PC-9 (cell line): ENCODE measurements around the gene ITGB1BP2. TPM values are rescaled to one million over a fixed set of nuclear protein-coding genes. Genes with fewer than 3 reads are reported as not detected.
"Not testable (repeated sequence)": the region's sequence is repeated elsewhere in the genome, so short reads cannot be mapped to it uniquely, and the experiment has no call there.

Experiments used
- BruUV-seq: library from RNA; stranded (reverse); fragments of 400-500 nt; replicated peaks from 2 replicates; lab custom pipeline; 2021; lab: Mats Ljungman, UMichigan
- CTCF ChIA-PET: fragments of 300-600 bp; sonication (Branson Sonifier 250); formaldehyde crosslinking; loops from one replicate; lab custom pipeline; 2022; ENCODE audit warnings: antibody characterized with exemption; lab: Charles Lee
- POLR2A ChIA-PET: fragments of 300-600 bp; sonication (Branson Sonifier 250); formaldehyde crosslinking; loops from one replicate; lab custom pipeline; 2022; ENCODE audit warnings: antibody characterized with exemption; ENCODE audit not compliant: unreplicated experiment; lab: Charles Lee
- DNase-seq, 2 experiments: peaks; one replicate each; pipeline versions ENCODE4 v3.0.0 to v3.0.0-alpha.2; 2015 to 2022; ENCODE audit warnings: mixed read lengths in 1 of 2
- H2AFZ ChIP-seq: fragments of 200-600 bp; sonication (generic); 2 replicates; pipeline ENCODE4 v1.8.1; 2017; ENCODE audit warnings: antibody characterized with exemption
- H3F3A ChIP-seq: fragments of 200-600 bp; sonication (generic); 2 replicates; pipeline ENCODE4 v1.8.1; 2017; ENCODE audit warnings: antibody characterized with exemption, mild to moderate bottlenecking, low read depth; ENCODE audit not compliant: insufficient read depth
- H3K27ac ChIP-seq: fragments of 200-600 bp; sonication (generic); 2 replicates; pipeline ENCODE4 v1.6.1; 2016; ENCODE audit warnings: mixed run types
- H3K27me3 ChIP-seq: fragments of 200-600 bp; sonication (generic); 2 replicates; pipeline ENCODE4 v1.6.1; 2016; ENCODE audit warnings: low read depth, mixed run types; ENCODE audit not compliant: insufficient read depth
- H3K36me3 ChIP-seq: fragments of 200-600 bp; sonication (generic); 2 replicates; pipeline ENCODE4 v1.6.1; 2016; ENCODE audit warnings: low read depth, mixed run types
- H3K4me1 ChIP-seq: fragments of 200-600 bp; sonication (generic); replicated peaks from 2 replicates; pipeline ENCODE4 v1.6.1; 2016; ENCODE audit warnings: mixed run types; ENCODE audit not compliant: insufficient read depth
- H3K4me2 ChIP-seq: fragments of 200-600 bp; sonication (generic); 2 replicates; pipeline ENCODE4 v1.6.1; 2017; ENCODE audit warnings: mixed run types
- H3K4me3 ChIP-seq: fragments of 200-600 bp; sonication (generic); 2 replicates; pipeline ENCODE4 v1.6.1; 2016; ENCODE audit warnings: mixed run types
- H3K79me2 ChIP-seq: fragments of 200-600 bp; sonication (generic); 2 replicates; pipeline ENCODE4 v1.6.1; 2017; ENCODE audit warnings: low read depth, mixed run types
- H3K9me2 ChIP-seq: fragments of 200-600 bp; sonication (generic); 2 replicates; pipeline ENCODE4 v1.8.1; 2017; ENCODE audit warnings: mild to moderate bottlenecking; ENCODE audit not compliant: insufficient read depth
- H3K9me3 ChIP-seq: fragments of 200-600 bp; sonication (generic); 2 replicates; pipeline ENCODE4 v1.8.1; 2016; ENCODE audit warnings: low read depth; ENCODE audit not compliant: insufficient read depth
- H4K20me1 ChIP-seq: fragments of 200-600 bp; sonication (generic); 2 replicates; pipeline ENCODE4 v1.8.1; 2017; ENCODE audit not compliant: insufficient read depth
- CTCF ChIP-seq: fragments of 200-600 bp; sonication (generic); conservative IDR thresholded peaks from 2 replicates; pipeline ENCODE4 v1.6.1; 2017; ENCODE audit warnings: mixed run types, antibody characterized with exemption, mild to moderate bottlenecking, moderate library complexity
- EZH2 ChIP-seq: fragments of 200-600 bp; sonication (generic); IDR thresholded peaks from 2 replicates; pipeline ENCODE4 v1.8.0; 2017; ENCODE audit warnings: antibody characterized with exemption, low read depth
- intact Hi-C: fragments of 100-400 bp; cut with micrococcal nuclease; formaldehyde crosslinking; loops from one replicate; pipeline ENCODE4 v1.10.0; 2022; ENCODE audit not compliant: unreplicated experiment
- total RNA-seq: library from RNA; stranded (reverse); gene quantifications from 2 replicates; pipeline ENCODE4 v1.2.3, GENCODE V29; 2021

ITGB1BP2 gene
- total RNA-seq, 1 experiment from 2014 or later: 5.4 TPM

- Histone ChIP-seq H3F3A (peaks cover 9% of the 10 kb centered on the region; the same call in 1 of the 2 replicates), H3K9me3 (no peaks in the 10 kb centered on the region), H3K79me2 (peaks cover 28% of the 10 kb centered on the region), H3K27me3 (no peaks in the 10 kb centered on the region), H2AFZ (no peak overlapping the region), H3K27ac (no peak overlapping the region), H3K4me2 (no peak overlapping the region), H3K9me2 (no peaks in the 10 kb centered on the region), H3K4me1 (no peaks in the 10 kb centered on the region), H3K36me3 (peaks cover 39% of the 10 kb centered on the region), H4K20me1 (peaks cover 34% of the 10 kb centered on the region), H3K4me3 (no peak overlapping the region)
- TF ChIP-seq EZH2: no peak
- ChIA-PET CTCF (no interaction called here), POLR2A (no interaction called here)
- no peak for DNase-seq
- BruUV-seq: no TSS peak
- intact Hi-C loops: no loop called here
These were observed 8.7 kb upstream of the ITGB1BP2 start for GRCh38 chrX:71292669-71293365.

GRCh38 chrX:71296806-71297205, 4.7 kb upstream of the ITGB1BP2 start:
- Histone ChIP-seq H4K20me1 (peaks cover 7% of the 10 kb centered on the region; the same call in 1 of the 2 replicates), H3K9me3 (no peaks in the 10 kb centered on the region), H3K27ac (no peak overlapping the region), H3K79me2 (no peaks in the 10 kb centered on the region; the same call in 1 of the 2 replicates), H2AFZ (no peak overlapping the region), H3F3A (peaks cover 36% of the 10 kb centered on the region; the same call in 1 of the 2 replicates), H3K9me2 (no peaks in the 10 kb centered on the region), H3K4me2 (no peak overlapping the region), H3K4me1 (no peaks in the 10 kb centered on the region), H3K27me3 (no peaks in the 10 kb centered on the region), H3K36me3 (peaks cover 26% of the 10 kb centered on the region; the same call in 1 of the 2 replicates), H3K4me3 (no peak overlapping the region)
- CTCF ChIA-PET: interaction anchor here (0.6 kb wide), 1 partner anchor 252 kb away, joined by 6 read pairs; no protein-coding TSS in a partner anchor
- no peak for DNase-seq
- no TSS peak for BruUV-seq
- TF ChIP-seq EZH2 (no peak), CTCF (no peak)
- POLR2A ChIA-PET: no interaction called here
- intact Hi-C loops: no loop called here

- ChIA-PET CTCF (no interaction called here), POLR2A (no interaction called here)
- no peak overlapping the region for H3K4me2 ChIP-seq
- no peaks in the 10 kb centered on the region for H3K79me2 ChIP-seq
- H2AFZ ChIP-seq: no peak overlapping the region
- H3K4me3 ChIP-seq: no peak overlapping the region
- no peaks in the 10 kb centered on the region for H3K4me1 ChIP-seq
- H3K36me3 ChIP-seq: 0 out of 2 replicates have a peak, but pooled peaks cover 12% of the 10 kb centered on the region
- intact Hi-C loops: no loop called here
- H4K20me1 ChIP-seq: 0 out of 2 replicates have a peak, but pooled peaks cover 2% of the 10 kb centered on the region
- H3K9me3 ChIP-seq: no peaks in the 10 kb centered on the region
- H3K27ac ChIP-seq: no peak overlapping the region
- BruUV-seq: no TSS peak
- H3K9me2 ChIP-seq: no peaks in the 10 kb centered on the region
- peaks cover 36% of the 10 kb centered on the region; the same call in 1 of the 2 replicates for H3F3A ChIP-seq
- TF ChIP-seq EZH2 (no peak), CTCF (no peak)
- DNase-seq: no peak
- no peaks in the 10 kb centered on the region for H3K27me3 ChIP-seq
These were observed 3.4 kb upstream of the ITGB1BP2 start for GRCh38 chrX:71298119-71298518.

- H3K4me1 ChIP-seq, BruUV-seq, H3K4me2 ChIP-seq, CTCF ChIA-PET, H3K9me3 ChIP-seq, H3K27me3 ChIP-seq, H3K9me2 ChIP-seq, H3K79me2 ChIP-seq, H3K27ac ChIP-seq, DNase-seq, H2AFZ ChIP-seq, H4K20me1 ChIP-seq, POLR2A ChIA-PET, intact Hi-C loops, H3K4me3 ChIP-seq: not testable (repeated sequence)
- Histone ChIP-seq H3F3A (peaks cover 36% of the 10 kb centered on the region; the same call in 1 of the 2 replicates), H3K36me3 (0 out of 2 replicates have a peak, but pooled peaks cover 11% of the 10 kb centered on the region)
These were observed 1.5 kb upstream of the ITGB1BP2 start for GRCh38 chrX:71300064-71300463.

GRCh38 chrX:71300495-71300894, 1.1 kb upstream of the ITGB1BP2 start:
- DNase-seq, H3K4me2 ChIP-seq, H3K4me3 ChIP-seq, H3K9me2 ChIP-seq, H3K27ac ChIP-seq, H3K27me3 ChIP-seq, intact Hi-C loops, H2AFZ ChIP-seq, H3K79me2 ChIP-seq, H3K9me3 ChIP-seq, H3K4me1 ChIP-seq, H4K20me1 ChIP-seq: not testable (repeated sequence)
- BruUV-seq: TSS peak; percentile 66
- H3F3A ChIP-seq: peaks cover 36% of the 10 kb centered on the region; the same call in 1 of the 2 replicates
- H3K36me3 ChIP-seq: 0 out of 2 replicates have a peak, but pooled peaks cover 11% of the 10 kb centered on the region
- ChIA-PET POLR2A (interaction anchor here (0.6 kb wide), 1 partner anchor 9 kb away, joined by 9 read pairs; no protein-coding TSS in a partner anchor), CTCF (interaction anchor here (0.7 kb wide), 1 partner anchor 56 kb away, joined by 3 read pairs; no protein-coding TSS in a partner anchor)
